K562 (cell line): ENCODE data around the gene TMEM131L. TPM values are rescaled to one million over a fixed set of nuclear protein-coding genes. Genes with fewer than 3 reads are reported as not detected.

ENCODE experiments used
- ADNP ChIP-seq: fragments of 200-800 bp; sonication (Bioruptor generic); IDR thresholded peaks from 2 replicates; pipeline ENCODE4 v1.6.1; 2016; ENCODE audit warnings: missing genetic modification characterization, missing compliant biosample characterization
- ARID2 ChIP-seq: fragments of 450-650 bp; IDR thresholded peaks from 2 replicates; pipeline ENCODE4 v1.6.1; 2017; ENCODE audit warnings: antibody characterized with exemption, mild to moderate bottlenecking
- CCNT2 ChIP-seq: IDR thresholded peaks from 2 replicates; pipeline ENCODE4 v1.6.1; 2011; ENCODE audit warnings: borderline replicate concordance, low read depth, mild to moderate bottlenecking, moderate library complexity, mixed read lengths, low read length; ENCODE audit not compliant: insufficient read length; ENCODE audit errors: extremely low read depth
- HCFC1 ChIP-seq: IDR thresholded peaks from 2 replicates; pipeline ENCODE4 v1.6.1; 2012; ENCODE audit warnings: low read depth, low read length, improper control_type of control experiment
- HMBOX1 ChIP-seq: sonication (generic); IDR thresholded peaks from 2 replicates; pipeline ENCODE4 v1.6.1; 2016
- HSF4 ChIP-seq: fragments of 250-450 bp; sonication (Bioruptor Pico); IDR thresholded peaks from 2 replicates; pipeline ENCODE4 v2.1.2; 2022; ENCODE audit warnings: mild to moderate bottlenecking, moderate library complexity, borderline replicate concordance
- MCM2 ChIP-seq: fragments of 450-650 bp; IDR thresholded peaks from 2 replicates; pipeline ENCODE4 v1.6.1; 2017; ENCODE audit warnings: low read depth, mild to moderate bottlenecking
- MYNN ChIP-seq, 2 experiments: sonication (generic); formaldehyde crosslinking in 1 of 2; IDR thresholded peaks; 2 replicates each; pipeline versions ENCODE4 v1.5.0 to v1.6.1; 2016 to 2020; ENCODE audit warnings: antibody characterized with exemption in 1 of 2, missing genetic modification reagents in 1 of 2
- NKRF ChIP-seq: fragments of 450-650 bp; IDR thresholded peaks from 2 replicates; pipeline ENCODE4 v1.6.1; 2016; ENCODE audit warnings: borderline replicate concordance
- RBM39 ChIP-seq: fragments of 200-400 bp; formaldehyde crosslinking; optimal IDR thresholded peaks from 2 replicates; pipeline ENCODE3; 2018; ENCODE audit warnings: low read depth, low read length
- SAFB2 ChIP-seq: fragments of 200-400 bp; formaldehyde crosslinking; IDR thresholded peaks from 2 replicates; pipeline ENCODE4 v1.6.1; 2018; ENCODE audit warnings: borderline replicate concordance, low read length, low read depth, moderate library complexity; ENCODE audit not compliant: severe bottlenecking
- SETDB1 ChIP-seq: IDR thresholded peaks from one replicate; pipeline ENCODE4 v1.6.1; 2012; ENCODE audit warnings: low read length, control low read depth, inconsistent platforms
- SFPQ ChIP-seq: fragments of 200-400 bp; formaldehyde crosslinking; IDR thresholded peaks from 2 replicates; pipeline ENCODE4 v1.6.1; 2017; ENCODE audit warnings: mild to moderate bottlenecking, low read depth, low read length, moderate library complexity
- U2AF2 ChIP-seq: fragments of 200-400 bp; formaldehyde crosslinking; optimal IDR thresholded peaks from 2 replicates; pipeline ENCODE3; 2017; ENCODE audit warnings: low read depth, mild to moderate bottlenecking, low read length
- USF1 ChIP-seq: sonication (generic); formaldehyde crosslinking; IDR thresholded peaks from 2 replicates; pipeline ENCODE4 v1.9.0; 2022; ENCODE audit warnings: mild to moderate bottlenecking, missing genetic modification reagents
- XRCC5 ChIP-seq: fragments of 200-400 bp; formaldehyde crosslinking; IDR thresholded peaks from 2 replicates; pipeline ENCODE4 v1.6.1; 2017; ENCODE audit warnings: low read depth, mild to moderate bottlenecking, low read length
- ZBTB5 ChIP-seq: fragments of 450-650 bp; IDR thresholded peaks from 2 replicates; pipeline ENCODE4 v1.6.1; 2017; ENCODE audit warnings: antibody characterized with exemption
- ZNF511 ChIP-seq: sonication (generic); formaldehyde crosslinking; IDR thresholded peaks from 2 replicates; pipeline ENCODE4 v1.8.0; 2022; ENCODE audit warnings: mild to moderate bottlenecking, missing genetic modification reagents
- polyA plus RNA-seq, 8 experiments: library from polyadenylated mRNA; depleted of rRNA in 4 of 8; stranded (reverse) in 5 of 8; unstranded in 3 of 8; fragments of >200 nt; fragmentation: Nextera tagmentation in 2 of 8; fragmentation: Illumina TruSeq in 1 of 8; extraction: Ambion mirVana in 2 of 8; extraction: Trizol in 1 of 8; gene quantifications; 2 replicates each; pipeline versions ENCODE4 v1.2.1 to v1.2.3, GENCODE V29; 2011 to 2014; ENCODE audit warnings: inconsistent platforms in 1 of 8, missing spikeins in 1 of 8
- total RNA-seq, 7 experiments: library from RNA; depleted of rRNA in 6 of 7; stranded (reverse); fragments of >200 nt in 6 of 7; fragmentation: Illumina TruSeq in 2 of 7; extraction: Trizol in 2 of 7; gene quantifications; 2 replicates each; pipeline versions ENCODE4 v1.2.1 to v1.2.3, GENCODE V29; 2011 to 2021; ENCODE audit warnings: low replicate concordance in 1 of 7

TMEM131L gene
- total and polyA plus RNA-seq, 9 of the 15 experiments (the other 6 are each of a cell fraction or from before 2014, with no cell fraction given) = 1.2 to 20.8 (median 12.9) TPM

GRCh38 chr4:153518637-153519389 lies 52.7 kb downstream of the TMEM131L start (continued):
- TF ChIP-seq ZBTB5 = no peak
- TF ChIP-seq SETDB1 = no peak
- TF ChIP-seq NKRF = peak; percentile 42; the same call in 1 of the 2 replicates
- no peak for TF ChIP-seq U2AF2
- no peak for TF ChIP-seq HCFC1
- TF ChIP-seq SFPQ = no peak
- TF ChIP-seq USF1 (CRISPR knock-in tag) = peak; percentile 57; the same call in 1 of the 2 replicates
- TF ChIP-seq HMBOX1 = 0 out of 2 replicates have a peak, but pooled peaks have one; percentile 40
- TF ChIP-seq MCM2 = no peak
- no peak for TF ChIP-seq ZNF511 (CRISPR knock-in tag)
- no peak for TF ChIP-seq HSF4 (CRISPR knock-in tag)
- TF ChIP-seq ARID2 = no peak
- no peak for TF ChIP-seq ADNP (tag)
- no peak for TF ChIP-seq XRCC5
- TF ChIP-seq RBM39 = no peak
- no peak for TF ChIP-seq CCNT2
- no peak for TF ChIP-seq SAFB2
- TF ChIP-seq MYNN (IDR thresholded peaks at IDR 0.05) = no peak
- no peak for TF ChIP-seq MYNN (CRISPR knock-in tag; IDR thresholded peaks at IDR 0.05)
